Tibial nerve (tissue), 4 donors: ENCODE measurements around the gene ROR1. TPM values are rescaled to one million over a fixed set of nuclear protein-coding genes. Genes with fewer than 3 reads are reported as not detected.

ENCODE experiments used
- DNase-seq, 2 donors: peaks; one replicate each; pipeline ENCODE4 v3.0.0-alpha.2; 2019; ENCODE audit warnings: low spot score in 2 of 2
- H3K27ac ChIP-seq, 4 donors: fragments of 200-600 bp; sonication (generic) in 3 of 4; one replicate each; pipeline ENCODE4 v1.5.1; 2017 to 2019; ENCODE audit warnings: mild to moderate bottlenecking in 1 of 4
- H3K27me3 ChIP-seq, 2 donors: fragments of 200-600 bp; sonication (generic) in 1 of 2; one replicate each; pipeline versions ENCODE4 v1.5.1 to v1.6.0; 2017 to 2019
- H3K36me3 ChIP-seq, 3 donors: fragments of 200-600 bp; sonication (generic); one replicate each; pipeline ENCODE4 v1.5.1; 2018 to 2019
- H3K4me1 ChIP-seq, 4 donors: fragments of 200-600 bp; sonication (generic) in 3 of 4; one replicate each; pipeline ENCODE4 v1.5.1; 2017 to 2019
- H3K4me3 ChIP-seq, 4 donors: fragments of 200-600 bp; sonication (generic) in 3 of 4; one replicate each; pipeline ENCODE4 v1.5.1; 2017 to 2019; ENCODE audit warnings: mild to moderate bottlenecking in 1 of 4, moderate library complexity in 1 of 4
- H3K9me3 ChIP-seq, 4 donors: fragments of 200-600 bp; sonication (generic) in 3 of 4; one replicate each; pipeline ENCODE4 v1.5.1; 2017 to 2019
- CTCF ChIP-seq, 5 experiments: fragments of 200-600 bp in 3 of 5; fragments of 450-650 bp in 2 of 5; sonication (generic) in 3 of 5; IDR thresholded peaks; one replicate each; pipeline ENCODE4 v1.5.1; 2016 to 2019; ENCODE audit warnings: antibody characterized with exemption in 5 of 5, mild to moderate bottlenecking in 3 of 5, moderate library complexity in 2 of 5
- EP300 ChIP-seq, 2 donors: sonication (generic); formaldehyde crosslinking; IDR thresholded peaks; one replicate each; pipeline ENCODE4 v1.6.1; 2017; ENCODE audit warnings: antibody characterized with exemption in 2 of 2, mild to moderate bottlenecking in 1 of 2
- POLR2A ChIP-seq, 2 donors: fragments of 450-650 bp; IDR thresholded peaks; one replicate each; pipeline ENCODE4 v1.6.1; 2017; ENCODE audit warnings: antibody characterized with exemption in 2 of 2, mild to moderate bottlenecking in 2 of 2, moderate library complexity in 2 of 2
- WGBS, 2 donors: methylation state at CpG; one replicate each; pipeline ENCODE4 v1.1.5; 2018; 5-methylcytosine and 5-hydroxymethylcytosine counted together
- total RNA-seq, 4 donors: library from RNA; depleted of rRNA; stranded (reverse); fragments of >200 nt; gene quantifications; one replicate each; pipeline ENCODE4 v1.1.0, GENCODE V29; 2016

ROR1 gene
- total RNA-seq, 4 donors from 2014 or later: 10.5 to 47.7 (median 43.7) TPM

GRCh38 chr1:63884486-63884885, 110.7 kb downstream of the ROR1 start:
- 73% methylated on average over 2 of the region's 2 CpGs for WGBS, 2 donors
- Histone ChIP-seq H3K27ac (no peak overlapping the region), H3K36me3 (no peaks in the 10 kb centered on the region), H3K4me3 (no peak overlapping the region), H3K9me3 (no peaks in the 10 kb centered on the region), H3K4me1 (peaks cover 0 to 22% (median 0%) of the 10 kb centered on the region in 4 donors), H3K27me3 (no peaks in the 10 kb centered on the region)
- DNase-seq: no peak
- TF ChIP-seq EP300 (IDR thresholded peaks at IDR 0.05) (no peak), CTCF (IDR thresholded peaks at IDR 0.05) (no peak), POLR2A (IDR thresholded peaks at IDR 0.05) (no peak)

GRCh38 chr1:63885899-63886298, 112.1 kb downstream of the ROR1 start:
- 93 to 97% methylated on average over 10 of the region's 10 CpGs for WGBS, 2 donors
- Histone ChIP-seq H3K27me3 (no peaks in the 10 kb centered on the region), H3K4me3 (no peak overlapping the region), H3K27ac (no peak overlapping the region), H3K4me1 (peaks cover 0 to 22% (median 0%) of the 10 kb centered on the region in 4 donors), H3K36me3 (no peaks in the 10 kb centered on the region), H3K9me3 (no peaks in the 10 kb centered on the region)
- TF ChIP-seq POLR2A (IDR thresholded peaks at IDR 0.05): no peak
- no peak for TF ChIP-seq CTCF (IDR thresholded peaks at IDR 0.05)
- TF ChIP-seq EP300 (IDR thresholded peaks at IDR 0.05): no peak
- no peak for DNase-seq

GRCh38 chr1:63886340-63886739, 112.5 kb downstream of the ROR1 start:
- DNase-seq: no peak
- 77 to 79% methylated on average over 3 of the region's 3 CpGs for WGBS, 2 donors
- peaks cover 0 to 22% (median 0%) of the 10 kb centered on the region in 4 donors for H3K4me1 ChIP-seq
- H3K27me3 ChIP-seq: no peaks in the 10 kb centered on the region
- no peak overlapping the region for H3K27ac ChIP-seq
- H3K9me3 ChIP-seq: no peaks in the 10 kb centered on the region
- TF ChIP-seq POLR2A (IDR thresholded peaks at IDR 0.05): no peak
- TF ChIP-seq EP300 (IDR thresholded peaks at IDR 0.05): no peak
- TF ChIP-seq CTCF (IDR thresholded peaks at IDR 0.05): no peak
- no peak overlapping the region for H3K4me3 ChIP-seq
- no peaks in the 10 kb centered on the region for H3K36me3 ChIP-seq

GRCh38 chr1:63887809-63888208, 114.0 kb downstream of the ROR1 start:
- Histone ChIP-seq H3K4me1 (peaks cover 0 to 14% (median 5%) of the 10 kb centered on the region in 4 donors), H3K9me3 (no peaks in the 10 kb centered on the region), H3K4me3 (no peak overlapping the region), H3K36me3 (no peaks in the 10 kb centered on the region), H3K27ac (no peak overlapping the region), H3K27me3 (no peaks in the 10 kb centered on the region)
- DNase-seq: no peak
- TF ChIP-seq EP300 (IDR thresholded peaks at IDR 0.05): no peak
- no peak for TF ChIP-seq CTCF (IDR thresholded peaks at IDR 0.05)
- TF ChIP-seq POLR2A (IDR thresholded peaks at IDR 0.05): no peak
- WGBS, 2 donors: 96 to 97% methylated on average over 2 of the region's 2 CpGs

GRCh38 chr1:63888984-63889383, 115.2 kb downstream of the ROR1 start:
- 95 to 100% methylated on average over 1 of the region's 1 CpG for WGBS, 2 donors

More at GRCh38 chr1:63888984-63889383, 115.2 kb downstream of the ROR1 start:
- Histone ChIP-seq H3K4me3 (no peak overlapping the region), H3K27me3 (no peaks in the 10 kb centered on the region), H3K27ac (no peak overlapping the region), H3K4me1 (peaks cover 0 to 17% (median 6%) of the 10 kb centered on the region in 4 donors), H3K36me3 (no peaks in the 10 kb centered on the region), H3K9me3 (no peaks in the 10 kb centered on the region)
- no peak for TF ChIP-seq POLR2A (IDR thresholded peaks at IDR 0.05)
- no peak for TF ChIP-seq EP300 (IDR thresholded peaks at IDR 0.05)
- no peak for TF ChIP-seq CTCF (IDR thresholded peaks at IDR 0.05)
- no peak for DNase-seq
